Subcutaneous abdominal adipose tissue (tissue), 5 donors: Measurements from ENCODE around the gene NRCAM.

ENCODE experiments used
- H3K27ac ChIP-seq: one replicate; pipeline ENCODE4 v1.7.0; 2013; ENCODE audit warnings: low read depth, mild to moderate bottlenecking, inconsistent platforms, low read length, moderate library complexity
- H3K27me3 ChIP-seq, 5 donors: one replicate each; pipeline ENCODE4 v1.7.0; 2013; ENCODE audit warnings: low read length in 5 of 5, inconsistent platforms in 1 of 5; ENCODE audit not compliant: control insufficient read depth in 5 of 5, insufficient read depth in 4 of 5
- H3K36me3 ChIP-seq, 5 donors: one replicate each; pipeline ENCODE4 v1.7.0; 2013; ENCODE audit warnings: low read length in 5 of 5; ENCODE audit not compliant: control insufficient read depth in 5 of 5, insufficient read depth in 5 of 5
- H3K4me1 ChIP-seq, 5 donors: one replicate each; pipeline ENCODE4 v1.7.0; 2013; ENCODE audit warnings: low read length in 5 of 5, mild to moderate bottlenecking in 3 of 5, moderate library complexity in 1 of 5; ENCODE audit not compliant: control insufficient read depth in 5 of 5, insufficient read depth in 5 of 5
- H3K4me3 ChIP-seq, 5 donors: one replicate each; pipeline ENCODE4 v1.7.0; 2013; ENCODE audit warnings: low read length in 5 of 5, low read depth in 1 of 5
- H3K9ac ChIP-seq, 5 donors: one replicate each; pipeline ENCODE4 v1.7.0; 2013; ENCODE audit warnings: low read length in 5 of 5, mild to moderate bottlenecking in 4 of 5, moderate library complexity in 3 of 5
- H3K9me3 ChIP-seq, 5 donors: one replicate each; pipeline ENCODE4 v1.7.0; 2013; ENCODE audit warnings: low read length in 5 of 5; ENCODE audit not compliant: control insufficient read depth in 5 of 5
- donor health status: healthy.
- donor health status: healthy.
- donor health status: healthy.
- donor health status: healthy.
- donor health status: healthy.

NRCAM gene

DNA sequence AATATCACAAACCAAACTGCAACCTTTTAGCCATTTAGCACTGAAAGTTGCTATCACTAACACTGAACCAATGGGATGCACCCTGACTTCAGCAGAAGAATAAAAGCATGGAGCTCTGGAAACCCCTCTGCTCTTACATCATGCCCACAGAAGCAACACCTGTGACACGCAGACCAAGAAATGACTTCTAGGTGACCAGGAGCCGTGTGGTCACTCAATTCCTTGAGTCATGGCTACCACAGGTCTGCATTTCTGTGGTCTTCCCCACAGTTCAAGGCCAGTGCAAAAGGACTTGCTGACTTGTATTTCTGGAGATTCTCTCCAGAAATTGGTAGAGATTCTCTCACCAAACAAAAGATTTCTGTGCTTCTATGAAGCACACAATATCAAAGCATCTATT, 38.3 kb downstream of the NRCAM start:
- no peaks in the 10 kb centered on the region for H3K36me3 ChIP-seq
- no peak overlapping the region for H3K4me3 ChIP-seq
- H3K9ac ChIP-seq: no peak overlapping the region
- no peaks in the 10 kb centered on the region for H3K9me3 ChIP-seq
- peaks cover 0 to 7% (median 0%) of the 10 kb centered on the region in 5 donors for H3K27me3 ChIP-seq
- no peak overlapping the region for H3K27ac ChIP-seq
- no peaks in the 10 kb centered on the region for H3K4me1 ChIP-seq

DNA sequence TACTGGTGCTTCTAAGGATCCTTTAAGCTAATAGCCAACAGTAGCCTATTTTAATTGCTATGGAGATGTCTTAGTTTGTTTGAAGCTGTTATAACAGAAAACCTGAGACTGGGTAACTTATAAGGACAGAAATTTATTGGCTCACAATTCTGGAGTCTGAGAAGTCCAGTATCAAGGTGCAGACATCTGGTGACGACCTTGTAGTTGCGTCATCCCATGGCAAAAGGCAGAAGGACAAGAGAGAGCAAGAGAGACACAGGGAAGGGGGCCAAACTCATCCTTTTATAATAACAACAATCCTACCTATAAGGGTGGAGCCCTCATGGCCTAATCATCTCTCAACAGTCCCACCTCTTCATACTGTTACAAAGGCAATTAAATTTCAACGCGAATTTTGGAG, 39.1 kb downstream of the NRCAM start:
- Histone ChIP-seq H3K9me3 (no peaks in the 10 kb centered on the region), H3K36me3 (no peaks in the 10 kb centered on the region), H3K4me1 (no peaks in the 10 kb centered on the region), H3K27me3 (peaks cover 0 to 7% (median 0%) of the 10 kb centered on the region in 5 donors), H3K27ac (no peak overlapping the region), H3K4me3 (no peak overlapping the region), H3K9ac (no peak overlapping the region)

DNA sequence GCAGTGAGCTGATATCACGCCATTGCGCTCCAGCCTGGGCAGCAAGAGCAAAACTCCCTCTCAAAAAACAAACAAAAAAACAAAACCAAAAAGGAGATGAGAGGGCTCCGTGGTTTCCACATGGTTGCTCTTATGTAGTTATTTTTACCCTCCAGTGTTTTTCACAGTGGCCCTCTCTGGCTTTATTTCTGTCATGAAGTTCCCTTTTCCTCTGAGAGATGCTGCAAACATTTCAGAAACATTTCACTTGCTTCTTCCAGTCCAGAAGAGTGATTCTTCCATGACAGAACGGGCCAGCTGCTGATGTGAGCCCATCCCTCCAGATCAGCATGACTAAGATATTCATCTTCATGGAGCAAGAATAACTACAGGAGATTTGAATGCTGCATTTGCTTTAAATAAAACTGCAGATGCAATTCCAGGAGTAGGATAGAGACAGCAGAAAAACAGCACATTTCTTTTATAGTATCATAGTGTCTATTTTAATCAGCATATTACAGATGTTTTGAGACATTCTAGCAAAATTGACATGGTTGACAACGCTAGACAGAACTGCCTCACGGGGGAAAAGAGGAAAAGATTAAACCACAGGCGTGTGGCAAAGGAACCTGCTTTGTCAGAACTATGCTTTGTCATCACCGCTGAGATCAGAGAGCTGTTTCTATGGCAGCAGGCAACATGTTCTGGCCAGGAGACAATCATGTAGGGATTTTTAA, 40.3 kb downstream of the NRCAM start:
- Histone ChIP-seq H3K4me3 (no peak overlapping the region), H3K27me3 (peaks cover 0 to 7% (median 0%) of the 10 kb centered on the region in 5 donors), H3K27ac (no peak overlapping the region), H3K9me3 (no peaks in the 10 kb centered on the region), H3K36me3 (no peaks in the 10 kb centered on the region), H3K9ac (no peak overlapping the region), H3K4me1 (no peaks in the 10 kb centered on the region)

DNA sequence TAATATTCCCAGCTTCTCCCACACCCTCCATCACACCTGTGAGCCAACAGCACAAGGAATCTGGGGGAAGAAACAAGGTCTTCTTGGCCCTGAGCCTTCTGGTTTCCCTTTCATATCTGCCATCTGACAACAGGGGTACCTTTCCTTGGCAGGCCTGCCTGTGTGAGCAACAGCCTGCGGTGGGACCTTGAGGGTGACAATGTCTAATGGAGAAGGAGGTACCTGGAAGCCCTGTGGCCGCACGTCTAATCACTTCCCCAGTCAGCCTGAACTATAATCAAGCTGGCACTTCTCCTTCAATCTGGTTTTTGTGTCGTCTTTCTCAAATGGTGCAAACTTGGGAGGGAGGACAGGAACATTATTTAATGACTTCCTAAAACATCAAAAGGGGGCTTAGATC, 41.2 kb downstream of the NRCAM start:
- no peak overlapping the region for H3K4me3 ChIP-seq
- no peaks in the 10 kb centered on the region for H3K9me3 ChIP-seq
- H3K36me3 ChIP-seq: no peaks in the 10 kb centered on the region
- H3K9ac ChIP-seq: no peak overlapping the region
- no peak overlapping the region for H3K27ac ChIP-seq
- H3K4me1 ChIP-seq: no peaks in the 10 kb centered on the region
- H3K27me3 ChIP-seq: peaks cover 0 to 7% (median 0%) of the 10 kb centered on the region in 5 donors

DNA sequence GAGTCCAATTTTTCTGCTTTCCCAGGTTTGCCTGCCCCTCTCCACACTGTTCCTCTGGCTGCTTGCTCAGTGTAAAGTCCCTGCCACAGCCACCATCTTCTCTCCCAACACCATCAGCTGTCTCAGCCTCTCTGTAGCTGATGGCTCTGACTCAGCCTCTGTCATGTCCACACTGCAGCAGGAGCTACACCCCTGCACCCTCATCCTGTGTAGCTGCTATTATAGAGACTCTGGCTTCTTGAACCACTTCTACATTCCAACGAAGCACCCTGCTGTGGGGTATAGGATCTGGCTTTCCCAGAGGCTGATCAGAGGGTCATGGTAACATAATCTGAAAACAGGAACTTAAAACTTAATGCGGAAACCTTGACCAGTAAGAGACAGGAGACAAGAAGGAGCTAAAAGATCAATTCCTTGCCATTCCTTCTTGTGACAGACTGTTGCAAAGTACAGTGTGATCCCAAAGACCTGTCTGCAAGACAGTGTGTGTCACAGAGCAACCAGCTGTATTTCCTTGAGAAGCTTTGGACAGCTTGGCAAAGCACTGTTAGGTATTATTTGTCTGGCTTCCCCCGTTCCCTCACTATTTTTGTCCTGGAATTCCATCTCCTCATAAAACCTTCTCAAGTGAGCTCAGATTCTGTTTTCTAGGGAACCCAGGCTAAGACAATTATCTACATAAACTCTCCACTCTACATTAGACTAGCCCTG, 42.3 kb downstream of the NRCAM start:
- peaks cover 0 to 7% (median 0%) of the 10 kb centered on the region in 5 donors for H3K27me3 ChIP-seq
- no peaks in the 10 kb centered on the region for H3K4me1 ChIP-seq
- no peak overlapping the region for H3K27ac ChIP-seq

DNA sequence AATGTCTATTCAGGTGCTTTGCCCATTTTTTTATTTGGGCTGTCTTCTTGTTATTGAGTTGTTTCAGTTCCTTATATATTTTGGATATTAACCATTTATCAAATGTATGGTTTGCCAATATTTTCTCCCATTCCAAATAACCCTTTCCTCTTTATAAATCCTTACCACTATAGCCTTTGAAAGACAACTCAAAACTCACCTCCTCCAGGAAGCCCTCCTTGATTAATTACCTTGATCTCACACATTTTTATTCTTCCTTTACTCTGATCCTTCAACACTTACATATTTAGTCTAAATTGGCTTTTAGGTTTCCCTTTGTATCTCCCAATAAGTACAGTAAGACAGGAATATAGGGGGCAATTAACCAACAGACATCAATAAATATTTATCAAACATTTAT, 42.9 kb downstream of the NRCAM start:
- no peaks in the 10 kb centered on the region for H3K36me3 ChIP-seq
- H3K9ac ChIP-seq: no peak overlapping the region
- H3K4me1 ChIP-seq: peaks cover 0 to 5% (median 2%) of the 10 kb centered on the region in 5 donors
- H3K27me3 ChIP-seq: peaks cover 0 to 6% (median 0%) of the 10 kb centered on the region in 5 donors
- no peak overlapping the region for H3K27ac ChIP-seq
- no peaks in the 10 kb centered on the region for H3K9me3 ChIP-seq
- H3K4me3 ChIP-seq: no peak overlapping the region

More for the DNA sequence above, 42.3 kb downstream of the NRCAM start:
- Histone ChIP-seq H3K4me3 (no peak overlapping the region), H3K36me3 (no peaks in the 10 kb centered on the region), H3K9me3 (no peaks in the 10 kb centered on the region), H3K9ac (no peak overlapping the region)

DNA sequence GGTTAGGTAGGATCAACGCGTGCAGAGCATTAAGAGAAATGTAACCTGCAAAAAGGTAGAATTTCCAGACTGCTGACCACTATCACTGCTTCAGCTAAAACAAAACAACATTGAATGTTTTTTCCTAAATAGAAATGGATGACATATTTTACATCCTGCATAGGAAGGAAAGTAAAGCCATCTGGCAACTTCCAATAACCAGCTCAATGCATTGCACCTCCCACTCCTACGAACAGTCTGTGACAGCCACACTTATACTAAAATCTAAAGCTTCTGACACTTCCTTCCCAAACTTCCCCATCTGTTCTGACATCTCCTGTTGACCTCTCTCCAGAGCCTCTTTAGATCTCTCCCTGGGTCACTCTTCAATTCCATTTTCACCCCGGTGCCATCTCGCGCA, 47.1 kb downstream of the NRCAM start:
- Histone ChIP-seq H3K27me3 (no peaks in the 10 kb centered on the region), H3K9ac (no peak overlapping the region), H3K9me3 (no peaks in the 10 kb centered on the region), H3K4me1 (peaks cover 0 to 17% (median 8%) of the 10 kb centered on the region in 5 donors), H3K4me3 (no peak overlapping the region), H3K27ac (no peak overlapping the region), H3K36me3 (no peaks in the 10 kb centered on the region)

DNA sequence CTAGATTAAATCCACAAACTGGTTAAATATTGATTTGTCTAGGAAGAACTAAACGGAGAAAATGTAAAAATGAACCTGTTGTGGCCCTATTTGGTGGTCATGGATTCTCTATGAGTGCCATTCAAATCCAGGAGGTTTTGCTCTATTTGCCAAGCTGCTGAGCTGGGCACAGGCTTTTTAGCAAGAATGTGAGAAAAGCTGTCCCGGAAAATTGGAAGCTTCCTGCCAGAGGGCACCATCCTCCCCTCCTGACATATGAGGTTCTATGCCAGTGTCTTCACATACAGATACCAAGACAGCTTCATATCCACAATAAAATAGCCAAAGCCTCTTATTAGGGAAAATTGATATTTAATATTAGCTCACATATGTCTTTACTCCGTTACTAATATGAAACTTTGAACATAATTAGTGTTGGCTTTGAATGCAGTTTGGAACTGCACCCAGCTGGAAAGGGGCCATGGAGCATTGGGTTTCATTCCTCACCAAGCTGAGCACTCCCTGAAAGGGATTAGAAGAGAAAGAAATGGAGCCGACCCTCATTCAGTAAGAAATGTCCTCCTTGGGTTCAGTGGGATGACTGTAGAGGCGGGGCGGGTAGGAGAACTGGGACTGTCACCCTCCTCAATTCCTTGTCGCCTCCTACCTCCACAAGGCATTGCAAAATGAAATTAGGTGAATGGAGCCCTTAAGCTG, 47.8 kb downstream of the NRCAM start:
- H3K9ac ChIP-seq: no peak overlapping the region
- no peaks in the 10 kb centered on the region for H3K27me3 ChIP-seq
- no peaks in the 10 kb centered on the region for H3K36me3 ChIP-seq
- no peak overlapping the region for H3K27ac ChIP-seq
- H3K4me1 ChIP-seq: peaks cover 0 to 17% (median 8%) of the 10 kb centered on the region in 5 donors
- no peaks in the 10 kb centered on the region for H3K9me3 ChIP-seq
- H3K4me3 ChIP-seq: no peak overlapping the region

DNA sequence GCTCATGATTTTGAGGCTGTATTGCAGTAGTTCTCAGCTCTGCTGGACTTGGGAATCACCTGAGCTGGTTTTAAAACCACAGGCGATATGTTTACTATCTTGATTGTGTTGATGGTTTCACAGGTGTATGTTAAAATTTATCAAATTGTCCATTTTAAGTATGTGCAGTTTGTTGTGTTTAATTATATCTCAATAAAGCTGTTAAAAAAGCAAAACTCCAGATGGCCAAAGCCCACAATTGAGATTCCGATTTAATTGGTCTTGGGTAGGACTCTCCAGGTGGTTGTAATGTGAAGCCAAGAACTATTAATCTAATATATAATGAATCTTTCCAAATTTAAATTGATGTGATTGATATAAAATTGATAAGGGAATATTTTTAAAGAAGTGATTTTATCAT, 48.6 kb downstream of the NRCAM start:
- Histone ChIP-seq H3K27ac (no peak overlapping the region), H3K27me3 (no peaks in the 10 kb centered on the region), H3K4me3 (no peak overlapping the region), H3K4me1 (peaks cover 0 to 17% (median 8%) of the 10 kb centered on the region in 5 donors), H3K9me3 (no peaks in the 10 kb centered on the region), H3K36me3 (no peaks in the 10 kb centered on the region), H3K9ac (no peak overlapping the region)
